Measurements from ENCODE around the gene ACLY.
A peak's percentile ranks its signal among the peaks of the same experiment; 100 is the strongest.
"Not testable (repeated sequence)": the region's sequence is repeated elsewhere in the genome, so short reads cannot be mapped to it uniquely, and the experiment has no call there.

The ACLY gene

DNA sequence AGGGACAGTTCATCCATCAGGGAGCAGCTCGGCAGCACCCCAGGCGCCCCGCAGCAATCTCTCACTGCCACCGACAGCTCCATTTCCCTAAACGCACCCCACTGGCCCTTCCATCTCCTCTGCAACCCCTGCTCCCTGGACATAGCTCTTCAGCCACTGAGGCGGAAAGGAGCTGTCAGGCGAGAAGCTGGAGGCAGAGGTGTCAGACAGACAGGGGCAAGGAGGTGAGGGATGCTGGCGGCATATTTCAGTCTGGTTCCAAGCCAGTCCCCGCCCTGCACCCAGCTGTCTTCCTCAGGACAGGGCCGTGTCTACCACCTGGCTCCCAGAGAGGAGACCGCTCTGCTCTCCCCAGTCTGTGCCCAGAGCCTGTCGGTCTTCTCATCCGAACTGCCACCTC lies 9.7 kb downstream of the ACLY start:
- no peak for DNase-seq

- DNase-seq, result peak; percentile 66
Measured at GRCh38 chr17:41907633-41908539, 10.9 kb downstream of the ACLY start.

DNA sequence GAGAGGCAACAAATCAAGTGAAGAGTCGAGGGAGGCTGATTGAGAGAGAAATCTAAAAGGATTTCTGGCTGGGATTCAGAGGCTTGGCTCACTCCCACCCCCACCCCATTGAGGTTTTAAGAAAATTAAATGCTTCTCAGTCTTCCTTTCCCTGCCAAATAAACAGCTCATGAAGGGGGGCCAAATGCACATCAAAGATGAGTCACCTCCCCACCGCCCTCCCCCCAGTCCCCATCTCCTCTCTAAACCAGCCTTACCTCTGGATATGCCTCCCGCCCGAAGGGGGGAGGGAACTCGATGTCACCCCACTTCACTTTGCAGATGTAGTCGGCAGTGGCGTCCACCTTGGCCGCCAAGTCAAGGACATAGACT lies 11.6 kb downstream of the ACLY start:
- DNase-seq, result peak; percentile 78

DNA sequence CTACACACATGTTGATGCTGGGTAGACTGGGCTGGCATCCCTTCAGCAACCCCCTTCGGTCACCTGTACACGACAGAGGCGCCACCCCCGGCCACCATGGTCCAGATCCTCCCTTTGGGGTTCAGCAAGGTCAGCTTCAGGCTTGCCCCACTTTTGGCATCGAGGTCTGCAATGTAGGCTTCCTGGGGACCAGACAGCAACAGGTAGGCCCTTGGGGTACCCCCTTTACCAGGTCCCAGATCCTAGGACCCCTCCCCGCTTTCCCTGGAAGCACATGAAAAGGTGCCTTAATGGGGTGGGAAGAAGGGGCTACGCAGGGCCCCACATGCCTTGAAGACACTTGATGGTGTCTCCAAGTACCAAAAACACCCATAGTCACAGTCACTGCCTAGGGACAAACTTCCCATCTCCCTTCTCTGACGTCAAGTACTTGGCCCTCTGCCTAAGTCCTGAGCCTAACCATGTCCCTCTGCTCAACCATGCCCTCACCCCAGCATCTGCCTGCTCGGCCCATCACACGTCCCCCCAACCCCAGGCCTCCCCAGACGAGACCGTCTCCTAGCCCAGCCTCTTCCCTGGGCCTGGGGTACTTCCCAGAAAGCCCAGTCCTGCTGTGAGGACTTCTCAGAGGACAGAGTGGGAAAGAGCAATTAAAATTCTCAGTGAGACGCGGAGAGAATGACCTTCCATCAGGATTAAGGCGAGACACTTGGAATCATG lies 12.1 kb downstream of the ACLY start:
- DNase-seq, result peak; percentile 62

DNA sequence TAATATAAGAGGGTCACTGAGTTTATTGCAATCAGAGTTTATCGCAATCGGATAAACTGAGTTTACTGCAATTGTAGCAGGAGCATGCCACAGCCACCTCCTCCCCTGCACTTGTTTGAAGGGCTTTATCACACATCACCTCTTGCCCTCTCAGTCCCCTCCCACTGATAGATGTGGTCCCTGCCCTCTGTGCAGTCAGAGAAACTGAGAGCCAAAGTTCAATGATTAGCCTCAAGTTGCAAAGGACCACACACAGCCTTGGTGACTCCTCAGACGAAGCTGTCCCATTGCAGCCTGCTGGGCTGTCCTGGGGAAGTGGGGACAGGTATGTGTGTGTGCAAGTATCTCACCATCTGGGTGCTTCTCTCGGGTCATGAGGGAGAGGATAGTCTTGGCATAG lies 13.6 kb downstream of the ACLY start:
- no peak for DNase-seq

DNA sequence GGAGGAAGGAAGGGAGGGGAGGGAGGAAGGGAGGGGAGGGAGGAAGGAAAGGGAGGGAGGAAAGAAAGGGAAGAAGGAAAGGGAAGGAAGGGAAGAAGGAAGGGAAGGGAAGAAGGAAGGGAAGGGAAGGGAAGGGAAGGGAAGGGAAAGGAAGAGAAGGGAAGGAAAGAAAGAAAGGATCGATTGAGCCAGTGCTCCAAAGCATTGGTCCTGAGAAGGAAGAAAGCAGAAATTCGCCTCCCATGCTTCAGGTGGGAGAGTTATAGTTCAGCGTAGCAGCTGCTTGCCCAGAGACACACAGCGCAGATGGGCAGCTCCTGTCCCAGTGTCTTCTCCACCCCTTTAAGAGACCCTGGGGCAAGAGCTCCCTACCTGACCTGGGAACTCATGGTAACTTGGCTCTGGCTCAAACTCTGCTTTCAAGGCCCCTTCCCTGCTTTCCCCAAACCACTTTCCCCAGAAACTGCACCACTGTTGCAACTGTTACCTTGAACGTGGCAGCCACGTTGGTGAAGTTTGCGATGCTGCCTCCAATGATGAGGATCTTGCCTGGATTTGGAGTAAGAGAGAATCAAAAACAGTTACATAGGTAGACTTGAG lies 14.4 kb downstream of the ACLY start:
- DNase-seq, result no peak

DNA sequence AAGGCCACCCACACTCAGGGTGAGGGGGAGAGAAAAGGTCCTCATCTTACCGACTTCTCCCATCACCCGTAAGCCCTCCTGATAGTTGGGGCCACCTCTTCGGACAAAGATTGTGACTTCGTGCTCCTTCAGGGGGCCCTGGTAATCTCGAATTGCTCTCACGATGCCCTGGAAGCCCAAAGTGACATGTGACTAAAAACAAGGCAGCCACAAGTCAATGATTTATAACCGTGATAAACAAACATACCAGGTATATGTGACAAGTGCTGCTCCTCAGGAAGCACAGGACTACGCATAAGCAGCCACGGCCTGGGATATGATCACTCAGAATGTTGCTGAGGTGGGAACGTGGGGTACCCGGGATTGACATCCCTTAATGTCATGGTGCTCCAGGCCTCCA lies 17.1 kb downstream of the ACLY start:
- no peak for DNase-seq

- no peak for DNase-seq
Measured at GRCh38 chr17:41896726-41897125, 22.0 kb downstream of the ACLY start.

- no peak for DNase-seq
Measured at GRCh38 chr17:41895617-41896016, 23.1 kb downstream of the ACLY start.

GRCh38 chr17:41894791-41895331 lies 23.9 kb downstream of the ACLY start:
- no peak for DNase-seq

DNA sequence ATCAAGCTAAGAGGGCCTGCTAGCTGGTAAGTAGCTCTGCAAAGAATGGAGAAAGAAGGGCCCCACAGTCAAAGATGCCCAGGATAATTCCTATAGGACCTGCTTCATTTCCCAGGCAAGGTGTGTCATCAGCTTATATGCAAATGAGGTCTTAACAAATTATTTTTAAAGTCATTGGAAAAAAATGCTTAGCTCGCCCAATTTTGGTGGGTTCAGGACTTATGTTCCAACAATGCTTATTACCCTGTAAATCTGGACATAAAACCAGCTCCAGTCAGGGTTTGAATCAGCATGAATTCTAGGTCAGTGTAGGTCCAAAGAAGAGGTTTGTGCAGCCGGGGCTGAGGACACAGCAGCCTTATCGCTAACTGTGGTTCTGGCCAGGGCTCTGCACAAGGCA lies 25.4 kb downstream of the ACLY start:
- no peak for DNase-seq

DNA sequence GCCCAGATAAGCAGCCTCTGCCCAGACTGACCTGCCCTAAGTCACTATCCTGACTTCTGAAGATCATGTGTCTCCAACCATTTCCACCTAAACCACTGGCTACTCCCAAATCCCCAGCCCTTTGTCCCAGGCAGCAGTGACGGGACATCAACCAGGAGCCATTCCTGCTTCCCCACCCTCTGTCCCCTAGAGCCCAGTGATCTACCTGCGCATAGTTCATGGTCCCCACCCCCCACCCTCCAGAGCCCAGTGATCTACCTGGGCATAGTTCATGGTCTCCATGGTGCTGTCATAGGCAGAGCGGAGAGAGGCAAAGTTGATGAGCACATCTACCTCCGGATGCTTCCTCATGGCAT lies 26.8 kb downstream of the ACLY start:
- DNase-seq, result no peak

GRCh38 chr17:41891135-41892020 lies 27.4 kb downstream of the ACLY start:
- DNase-seq, result no peak

GRCh38 chr17:41888332-41888965 lies 30.3 kb downstream of the ACLY start:
- DNase-seq, result no peak

GRCh38 chr17:41885733-41886132 lies 33.0 kb downstream of the ACLY start:
- peak; percentile 42 for DNase-seq

DNA sequence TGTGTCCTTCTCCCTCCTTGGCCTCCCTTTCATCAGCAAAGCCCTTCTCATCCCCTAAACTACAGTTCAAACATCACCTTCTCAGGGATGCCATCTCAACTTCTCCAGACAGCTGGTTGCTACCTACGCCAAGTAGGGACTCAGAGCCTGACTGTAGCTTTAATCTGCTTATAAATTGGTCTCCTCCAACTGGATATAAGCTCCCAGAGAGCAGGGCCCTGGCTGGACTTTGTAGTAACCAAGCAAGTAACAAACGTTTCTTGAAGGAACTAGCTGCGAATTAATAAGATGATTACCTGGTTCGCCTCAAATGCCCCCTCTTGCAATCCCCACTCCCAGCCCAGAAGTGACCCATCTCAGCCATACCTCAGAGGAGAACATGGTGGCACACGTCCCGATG lies 36.0 kb downstream of the ACLY start:
- DNase-seq, result peak; percentile 87

DNA sequence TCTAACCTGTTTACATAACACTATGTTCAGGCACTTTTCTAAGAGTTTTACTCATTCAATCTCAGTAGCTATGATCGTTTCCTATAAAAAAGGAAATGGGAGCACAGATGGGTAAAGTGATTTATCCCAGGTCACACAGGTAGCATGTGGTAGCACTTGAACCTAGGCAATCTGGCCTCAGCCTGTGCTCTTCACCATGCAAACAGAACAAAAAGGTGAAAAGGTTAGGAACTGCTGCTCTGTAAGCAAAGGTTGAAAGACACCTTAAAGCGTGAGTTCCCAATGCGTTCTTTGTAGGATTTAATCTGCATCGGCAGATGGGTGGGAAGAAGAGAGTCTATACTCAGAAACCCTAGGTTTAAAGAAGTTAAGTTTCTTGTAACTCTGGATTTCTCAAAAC lies 38.6 kb downstream of the ACLY start:
- no peak for DNase-seq

- not testable (repeated sequence) for DNase-seq
Measured at GRCh38 chr17:41874293-41874670, 44.5 kb downstream of the ACLY start.

GRCh38 chr17:41873559-41874292 lies 45.0 kb downstream of the ACLY start:
- DNase-seq, result no peak

GRCh38 chr17:41871789-41872188 lies 47.0 kb downstream of the ACLY start:
- no peak for DNase-seq

DNA sequence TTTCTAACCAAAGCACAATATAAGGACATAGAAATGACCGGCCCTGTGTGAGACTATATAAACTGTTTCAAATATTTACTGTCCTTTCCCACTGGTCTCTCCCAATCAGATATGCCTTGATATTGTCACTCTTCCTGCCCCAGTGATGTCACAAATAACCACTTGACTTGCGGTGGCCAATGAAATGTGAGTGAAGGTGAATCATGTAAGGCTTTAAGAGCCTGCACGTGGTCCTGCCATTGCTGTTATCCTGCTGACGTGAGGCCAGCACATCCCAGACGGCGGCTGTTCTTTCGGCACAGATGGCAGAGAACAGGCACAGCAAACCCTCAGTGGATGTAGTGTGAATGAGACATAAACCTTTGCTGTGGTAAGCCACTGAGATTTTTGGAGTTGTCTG lies 48.1 kb downstream of the ACLY start:
- no peak for DNase-seq

GRCh38 chr17:41870097-41870496 lies 48.7 kb downstream of the ACLY start:
- DNase-seq, result no peak

Data from NCI-H82 (cell line).